Tibial artery (tissue), 4 donors: ENCODE data around the gene HIVEP1.
A peak's percentile ranks its signal among the peaks of the same experiment; 100 is the strongest.

ENCODE experiments used
- DNase-seq, 2 donors: peaks; one replicate each; pipeline ENCODE4 v3.0.0-alpha.2; 2019
- H3K27ac ChIP-seq, 2 donors: fragments of 200-600 bp; sonication (generic) in 1 of 2; 1 replicate in 1 of 2; 2 replicates in 1 of 2; pipeline ENCODE4 v1.5.1; 2018 to 2019; ENCODE audit warnings: mild to moderate bottlenecking in 1 of 2
- H3K27me3 ChIP-seq, 2 donors: fragments of 200-600 bp; sonication (generic) in 1 of 2; one replicate each; pipeline versions ENCODE4 v1.5.1 to v1.6.0; 2016 to 2019
- H3K36me3 ChIP-seq, 3 donors: fragments of 200-600 bp; sonication (generic) in 2 of 3; one replicate each; pipeline ENCODE4 v1.5.1; 2016 to 2019; ENCODE audit warnings: mild to moderate bottlenecking in 2 of 3
- H3K4me1 ChIP-seq, 4 donors: fragments of 200-600 bp; sonication (generic) in 2 of 4; 1 replicate in 3 of 4; 2 replicates in 1 of 4; pipeline ENCODE4 v1.5.1; 2016 to 2019
- H3K4me3 ChIP-seq, 2 donors: fragments of 200-600 bp; sonication (generic) in 1 of 2; 1 replicate in 1 of 2; 2 replicates in 1 of 2; pipeline ENCODE4 v1.5.1; 2018 to 2019; ENCODE audit warnings: mild to moderate bottlenecking in 2 of 2
- H3K9me3 ChIP-seq, 3 donors: fragments of 200-600 bp; sonication (generic) in 1 of 3; one replicate each; pipeline ENCODE4 v1.5.1; 2016 to 2019
- CTCF ChIP-seq, 2 experiments: fragments of 200-600 bp in 1 of 2; fragments of 450-650 bp in 1 of 2; IDR thresholded peaks; one replicate each; pipeline ENCODE4 v1.5.1; 2017 to 2019; ENCODE audit warnings: antibody characterized with exemption in 2 of 2, mild to moderate bottlenecking in 1 of 2, moderate library complexity in 1 of 2
- intact Hi-C: fragments of 100-400 bp; cut with DNase I; formaldehyde crosslinking; loops from one replicate; pipeline ENCODE4 v1.15.0; 2023; ENCODE audit warnings: low total_unique reads

The HIVEP1 gene

DNA sequence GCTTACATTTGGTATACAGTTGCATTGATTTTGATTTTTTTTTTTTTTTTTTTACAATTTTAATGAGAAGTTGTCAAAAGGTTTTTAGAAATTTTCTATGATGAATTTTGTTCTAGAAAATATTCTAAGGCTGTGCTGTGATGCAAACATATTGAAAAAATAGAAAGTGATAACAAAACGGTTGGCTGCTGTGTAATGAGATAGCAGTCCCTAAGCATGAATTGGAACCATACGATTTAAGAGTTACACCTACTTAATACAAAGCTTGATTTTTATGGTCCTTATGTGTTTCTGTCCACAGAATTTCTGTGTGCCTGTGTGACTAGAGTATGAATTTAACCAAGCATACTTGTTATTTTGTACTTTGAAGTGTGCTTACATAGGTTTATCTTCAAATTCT lies 12.1 kb downstream of the HIVEP1 start:
- DNase-seq, result no peak

GRCh38 chr6:12024699-12025434 lies 12.8 kb downstream of the HIVEP1 start:
- peaks cover 6 to 11% (median 8%) of the 10 kb centered on the region in 3 donors for H3K36me3 ChIP-seq
- no peak for TF ChIP-seq CTCF (IDR thresholded peaks at IDR 0.05)
- H3K27me3 ChIP-seq, result no peaks in the 10 kb centered on the region
- intact Hi-C loops, result no loop called here
- DNase-seq, result no peak
- peak overlapping the region in 1 of 2 donors; percentile 36 for H3K27ac ChIP-seq
- peaks cover 0 to 3% (median 0%) of the 10 kb centered on the region in 3 donors for H3K9me3 ChIP-seq
- H3K4me1 ChIP-seq, result peaks cover 0 to 52% (median 16%) of the 10 kb centered on the region in 4 donors
- H3K4me3 ChIP-seq, result no peak overlapping the region

More for the DNA sequence above, 12.1 kb downstream of the HIVEP1 start:
- Histone ChIP-seq H3K4me3 (no peak overlapping the region), H3K9me3 (no peaks in the 10 kb centered on the region), H3K27me3 (no peaks in the 10 kb centered on the region), H3K4me1 (peaks cover 0 to 52% (median 16%) of the 10 kb centered on the region in 4 donors), H3K27ac (peak overlapping the region in 1 of 2 donors; percentile 36), H3K36me3 (peaks cover 1 to 17% (median 2%) of the 10 kb centered on the region in 3 donors)
- no peak for TF ChIP-seq CTCF (IDR thresholded peaks at IDR 0.05)
- intact Hi-C loops, result no loop called here

DNA sequence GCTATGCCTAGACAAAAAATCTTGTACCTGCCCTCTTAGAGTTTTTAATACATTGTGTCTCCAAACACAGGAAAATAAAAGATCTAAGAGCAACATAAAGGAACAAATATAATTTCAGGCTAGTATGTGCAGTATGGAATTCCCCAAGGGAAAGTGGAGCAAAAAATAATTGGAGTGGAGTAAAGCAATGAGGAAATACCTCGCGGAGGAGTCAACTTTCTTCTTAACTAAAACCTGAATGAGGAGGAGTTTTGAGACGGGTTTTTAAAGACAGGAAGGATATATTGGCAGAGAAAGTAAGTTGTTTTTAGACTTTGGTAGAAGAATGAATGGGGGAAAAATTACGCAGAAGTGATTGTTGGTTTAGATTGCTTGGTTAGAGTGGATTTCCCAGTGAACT lies 14.0 kb downstream of the HIVEP1 start:
- peaks cover 0 to 43% (median 16%) of the 10 kb centered on the region in 4 donors for H3K4me1 ChIP-seq
- H3K27ac ChIP-seq, result peak overlapping the region in 1 of 2 donors; percentile 36
- TF ChIP-seq CTCF (IDR thresholded peaks at IDR 0.05), result no peak

DNA sequence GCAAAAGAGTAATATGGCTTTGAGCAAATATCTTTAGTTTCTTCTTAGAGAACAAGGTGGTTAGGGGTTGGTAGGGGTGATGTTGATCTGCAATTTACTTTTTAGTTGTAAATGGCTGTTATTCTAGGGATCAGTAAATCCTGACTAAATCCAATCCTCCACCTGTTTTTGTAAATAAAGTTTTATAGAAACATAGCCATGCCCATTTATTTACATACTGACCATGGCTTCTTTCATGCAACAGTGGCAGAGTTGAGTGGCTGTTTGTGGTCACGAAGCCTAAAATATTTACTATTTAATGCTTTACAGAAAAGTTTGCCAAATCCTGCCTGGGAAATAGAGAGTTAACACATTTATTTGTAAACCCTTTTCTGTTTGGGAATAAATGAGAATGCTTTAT lies 14.7 kb downstream of the HIVEP1 start:
- no peak for TF ChIP-seq CTCF (IDR thresholded peaks at IDR 0.05)
- Histone ChIP-seq H3K27me3 (no peaks in the 10 kb centered on the region), H3K9me3 (peaks cover 0 to 9% (median 0%) of the 10 kb centered on the region in 3 donors), H3K4me1 (peaks cover 0 to 42% (median 16%) of the 10 kb centered on the region in 4 donors), H3K27ac (no peak overlapping the region), H3K36me3 (peaks cover 0 to 11% (median 6%) of the 10 kb centered on the region in 3 donors), H3K4me3 (no peak overlapping the region)
- DNase-seq, result no peak
- intact Hi-C loops, result no loop called here

More for the DNA sequence above, 14.0 kb downstream of the HIVEP1 start:
- Histone ChIP-seq H3K4me3 (no peak overlapping the region), H3K27me3 (no peaks in the 10 kb centered on the region), H3K9me3 (peaks cover 0 to 9% (median 0%) of the 10 kb centered on the region in 3 donors), H3K36me3 (peaks cover 6 to 11% (median 6%) of the 10 kb centered on the region in 3 donors)
- intact Hi-C loops, result no loop called here
- no peak for DNase-seq

DNA sequence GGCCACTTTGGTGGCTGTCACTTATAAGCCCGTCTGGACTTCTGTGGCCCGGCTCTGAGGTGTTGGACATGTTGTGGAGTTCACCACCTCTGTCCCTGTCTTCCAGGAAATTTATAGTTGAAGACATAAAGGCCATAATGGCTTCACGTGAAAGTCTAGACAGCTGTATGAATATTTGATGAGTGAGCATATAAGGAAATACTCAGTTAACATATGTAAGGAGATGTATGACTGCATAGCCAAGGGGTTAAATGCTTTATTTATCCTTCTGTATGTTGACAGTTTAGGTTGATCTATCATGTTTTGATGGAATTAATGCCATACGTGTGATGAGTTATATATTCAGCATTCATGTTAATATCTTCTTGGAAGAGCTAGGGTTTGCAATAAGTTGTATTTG lies 16.1 kb downstream of the HIVEP1 start:
- intact Hi-C loops, result no loop called here
- peaks cover 0 to 11% (median 6%) of the 10 kb centered on the region in 3 donors for H3K36me3 ChIP-seq
- peaks cover 0 to 39% (median 16%) of the 10 kb centered on the region in 4 donors for H3K4me1 ChIP-seq
- peaks cover 0 to 9% (median 0%) of the 10 kb centered on the region in 3 donors for H3K9me3 ChIP-seq
- no peak for DNase-seq
- TF ChIP-seq CTCF (IDR thresholded peaks at IDR 0.05), result no peak
- H3K27me3 ChIP-seq, result no peaks in the 10 kb centered on the region
- H3K27ac ChIP-seq, result no peak overlapping the region
- no peak overlapping the region for H3K4me3 ChIP-seq
